Activated naive CD4-positive, alpha-beta T cell treated with anti-CD3 and anti-CD28 coated beads, Interleukin-2, amount 50 U/mL, for 16 hours (primary cell): Measurements from ENCODE around the gene HLA-DPA1.
"Not testable (repeated sequence)": the region's sequence is repeated elsewhere in the genome, so short reads cannot be mapped to it uniquely, and the experiment has no call there.

Experiments used
- DNase-seq: peaks from one replicate; pipeline ENCODE4 v3.0.0-alpha.2; 2020

The HLA-DPA1 gene

GRCh38 chr6:33088258-33088930 lies 14.9 kb upstream of the HLA-DPA1 start:
- DNase-seq = no peak

DNA sequence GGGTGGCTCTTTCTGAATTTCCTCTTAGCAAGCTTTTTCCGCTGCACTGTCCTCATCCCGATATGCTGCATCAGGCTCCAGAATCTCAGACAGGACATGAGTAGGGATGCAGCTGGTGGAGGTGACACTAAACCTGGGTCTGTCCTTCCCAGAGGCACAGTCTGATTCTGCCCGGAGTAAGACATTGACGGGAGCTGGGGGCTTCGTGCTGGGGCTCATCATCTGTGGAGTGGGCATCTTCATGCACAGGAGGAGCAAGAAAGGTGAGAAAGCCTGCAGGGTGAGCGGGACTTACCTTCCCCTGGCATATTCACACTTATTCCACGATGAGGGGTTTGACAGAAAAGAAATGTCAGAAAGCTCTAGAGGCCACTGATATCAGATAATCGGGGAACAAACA lies 12.2 kb upstream of the HLA-DPA1 start:
- no peak for DNase-seq

DNA sequence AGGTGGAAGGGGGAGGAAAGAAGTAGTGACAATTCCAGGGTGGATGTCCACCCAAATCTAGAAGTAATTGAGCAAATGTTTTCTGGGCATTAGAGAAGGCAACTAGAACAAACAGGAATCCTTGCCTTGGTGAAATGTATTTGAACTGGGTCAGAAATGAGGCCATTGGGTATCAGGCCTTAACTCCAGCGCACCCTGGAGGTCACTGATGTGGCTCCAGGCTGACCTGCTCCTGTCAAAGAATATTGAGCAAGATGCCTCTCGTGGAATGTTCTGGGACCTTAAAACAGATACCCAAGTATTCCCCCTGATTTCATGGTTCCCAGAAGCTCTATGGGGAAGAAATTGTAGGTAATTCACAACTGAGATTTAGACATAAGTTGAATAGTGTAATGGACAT lies 9.3 kb upstream of the HLA-DPA1 start:
- DNase-seq = no peak

DNA sequence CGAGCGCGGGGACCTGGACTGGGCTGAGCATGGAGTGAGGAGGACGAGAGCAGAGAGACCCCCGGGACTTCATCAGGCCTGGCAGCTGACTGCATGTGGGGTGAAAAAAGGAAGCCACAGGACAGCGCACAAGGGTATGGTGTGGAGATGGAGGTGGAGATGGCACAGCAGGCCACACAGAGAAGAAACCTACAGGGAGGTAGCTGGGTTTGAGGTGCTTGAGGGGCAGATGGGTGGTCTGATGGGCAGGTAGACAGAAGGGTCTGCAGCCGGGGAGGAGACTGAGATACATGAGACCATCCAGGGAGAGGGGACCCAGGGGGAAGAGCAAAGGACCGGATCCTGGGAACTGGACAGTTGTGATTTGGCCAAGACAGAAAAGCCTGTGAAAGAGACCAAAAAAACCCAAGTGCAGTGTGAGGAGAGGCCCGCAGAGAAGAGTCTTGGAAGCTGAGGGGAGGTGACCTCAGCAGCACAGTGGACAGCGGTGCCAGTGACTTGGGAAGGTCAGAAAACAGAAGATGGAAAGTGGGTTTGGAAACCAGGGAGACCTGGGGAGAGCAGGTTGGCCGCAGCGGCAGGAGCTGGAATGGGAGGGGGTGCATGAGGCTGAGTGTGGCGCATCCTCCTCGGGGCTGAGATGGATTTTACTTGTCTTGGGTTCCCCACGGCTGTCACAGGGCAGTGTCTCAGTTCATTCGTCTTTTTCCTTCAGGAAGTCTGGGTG lies 7.8 kb upstream of the HLA-DPA1 start:
- DNase-seq = no peak

DNA sequence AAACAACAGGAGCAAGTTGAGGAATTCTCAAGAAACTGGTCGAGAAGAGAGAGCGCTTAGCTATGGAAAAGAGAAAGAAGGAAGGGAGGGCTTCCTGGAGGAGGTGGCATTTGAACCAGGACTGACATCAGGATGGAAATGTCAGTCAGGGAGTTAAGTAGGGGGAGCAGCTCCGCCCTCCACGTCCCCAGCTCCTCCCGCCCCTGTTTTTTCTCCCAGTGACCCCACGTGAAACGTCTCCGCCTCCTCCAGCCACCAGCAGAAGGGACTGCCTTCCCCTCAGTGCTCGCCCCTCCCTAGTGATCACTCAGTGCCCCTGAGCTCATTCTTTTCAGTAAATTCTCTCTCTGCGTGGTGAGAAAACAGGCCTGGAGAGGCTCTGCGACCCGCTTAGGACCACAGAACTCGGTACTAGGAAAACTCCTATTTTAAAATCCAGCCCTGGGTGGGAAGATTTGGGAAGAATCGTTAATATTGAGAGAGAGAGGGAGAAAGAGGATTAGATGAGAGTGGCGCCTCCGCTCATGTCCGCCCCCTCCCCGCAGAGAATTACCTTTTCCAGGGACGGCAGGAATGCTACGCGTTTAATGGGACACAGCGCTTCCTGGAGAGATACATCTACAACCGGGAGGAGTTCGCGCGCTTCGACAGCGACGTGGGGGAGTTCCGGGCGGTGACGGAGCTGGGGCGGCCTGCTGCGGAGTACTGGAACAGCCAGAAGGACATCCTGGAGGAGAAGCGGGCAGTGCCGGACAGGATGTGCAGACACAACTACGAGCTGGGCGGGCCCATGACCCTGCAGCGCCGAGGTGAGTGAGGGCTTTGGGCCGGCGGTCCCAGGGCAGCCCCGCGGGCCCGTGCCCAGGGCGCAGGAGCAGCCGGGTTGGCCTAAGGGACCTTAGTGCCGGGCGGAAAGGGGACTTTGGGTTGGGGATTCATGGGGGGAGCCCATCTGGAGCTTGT lies 7.0 kb upstream of the HLA-DPA1 start:
- DNase-seq = no peak

DNA sequence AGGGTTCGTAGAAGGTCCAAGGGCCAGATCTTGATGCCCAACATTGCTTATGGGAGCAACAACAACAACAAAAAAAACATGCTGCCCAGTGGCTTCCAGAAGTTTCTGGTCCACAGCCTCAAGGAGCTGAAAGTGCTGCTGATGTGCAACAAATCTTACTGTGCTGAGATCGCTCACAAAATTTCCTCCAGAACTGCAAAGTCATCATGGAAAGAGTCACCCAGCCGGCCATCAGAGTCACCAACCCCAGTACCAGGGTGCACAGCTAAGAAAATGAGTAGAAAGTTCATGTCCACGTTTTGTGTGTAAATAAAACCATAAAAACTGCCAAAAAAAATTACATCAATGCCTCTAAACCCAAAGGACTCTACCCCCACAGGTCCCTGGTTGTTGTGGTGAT lies 6.1 kb upstream of the HLA-DPA1 start:
- DNase-seq = no peak

- DNase-seq = no peak
These were observed 5.6 kb upstream of the HLA-DPA1 start for GRCh38 chr6:33078919-33079521.

DNA sequence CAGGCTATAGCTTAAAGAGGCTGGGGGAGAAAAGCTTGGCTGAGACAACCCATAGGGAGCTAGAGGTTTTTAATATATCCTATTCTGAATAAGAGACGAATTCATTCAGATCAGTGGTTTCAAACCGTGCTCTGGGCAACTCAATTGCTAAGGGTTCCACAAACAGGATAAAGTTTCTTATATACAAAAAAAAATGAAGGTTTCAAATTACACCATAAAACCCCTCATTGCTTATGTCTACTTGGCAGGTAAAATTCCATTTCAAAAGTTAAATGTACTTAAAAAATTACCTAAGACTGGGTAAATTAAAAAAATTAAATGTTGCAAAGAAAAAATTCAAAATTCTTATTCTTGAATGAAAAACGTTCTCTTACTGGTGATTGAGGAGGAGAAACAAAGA lies 5.0 kb upstream of the HLA-DPA1 start:
- no peak for DNase-seq

GRCh38 chr6:33077908-33078307 lies 4.5 kb upstream of the HLA-DPA1 start:
- DNase-seq = no peak

DNA sequence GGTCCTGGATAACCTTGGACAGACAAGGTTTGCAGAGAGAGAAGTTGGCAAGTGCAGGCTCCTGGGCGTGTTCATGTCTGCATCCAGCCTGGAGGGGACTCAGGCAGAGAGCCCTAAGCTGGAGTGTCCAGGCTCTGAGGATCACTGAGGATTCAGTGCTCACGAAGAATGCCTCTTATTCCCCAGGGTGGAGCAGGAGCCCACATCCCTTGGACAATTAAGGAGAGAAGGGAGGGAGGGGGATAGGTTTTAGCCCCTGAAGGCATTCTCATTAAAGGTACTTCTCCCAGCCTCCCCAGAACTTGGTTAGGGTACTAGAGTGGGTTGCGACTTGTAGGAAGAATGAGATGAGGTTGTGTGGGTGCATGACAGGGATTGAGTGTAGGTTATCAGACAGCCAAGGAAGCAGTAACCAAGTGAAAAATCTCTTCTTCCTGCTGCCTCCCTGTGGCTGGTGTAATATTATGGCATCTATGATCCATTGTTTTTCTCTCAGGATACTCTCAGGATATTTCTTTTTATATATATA lies 3.0 kb upstream of the HLA-DPA1 start:
- no peak for DNase-seq

DNA sequence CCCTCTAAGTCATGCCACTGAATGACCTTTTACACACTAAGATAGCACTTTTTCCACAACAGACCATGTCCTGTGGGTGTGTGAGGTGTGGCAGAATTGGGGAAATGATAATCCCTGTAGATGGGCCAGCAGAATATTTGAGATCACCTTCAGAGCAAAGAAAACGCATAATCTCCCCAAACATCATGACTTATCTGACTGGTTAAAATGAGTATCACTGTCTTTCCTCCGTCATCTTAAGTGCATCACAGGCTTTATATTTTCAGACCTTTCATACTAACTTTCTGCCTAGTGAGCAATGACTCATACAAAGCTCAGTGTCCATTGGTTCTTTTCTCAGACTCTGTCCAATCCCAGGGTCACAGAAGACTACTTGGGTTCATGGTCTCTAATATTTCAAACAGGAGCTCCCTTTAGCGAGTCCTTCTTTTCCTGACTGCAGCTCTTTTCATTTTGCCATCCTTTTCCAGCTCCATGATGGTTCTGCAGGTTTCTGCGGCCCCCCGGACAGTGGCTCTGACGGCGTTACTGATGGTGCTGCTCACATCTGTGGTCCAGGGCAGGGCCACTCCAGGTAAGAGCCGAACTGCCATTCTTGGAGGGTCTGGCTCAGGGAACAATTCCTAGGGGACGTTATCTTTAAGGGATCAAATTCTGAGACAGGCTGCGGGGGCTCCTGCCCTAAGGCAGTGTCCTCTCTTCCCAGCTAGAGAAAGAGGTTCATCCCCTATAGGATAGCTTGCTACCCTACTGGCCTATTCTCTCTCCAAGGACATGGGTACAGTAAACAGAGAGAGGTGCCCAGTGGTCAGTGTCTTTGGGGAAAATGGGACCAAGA lies 2.3 kb upstream of the HLA-DPA1 start, which contains the start of gene HLA-DPB1:
Gene HLA-DPB1, plus strand, starts transcription at position 423 of the 838 bp plus-strand sequence. Its CDS starts 52 bp downstream, at position 475.
- no peak for DNase-seq

GRCh38 chr6:33075208-33075567 lies 1.7 kb upstream of the HLA-DPA1 start:
- no peak for DNase-seq

DNA sequence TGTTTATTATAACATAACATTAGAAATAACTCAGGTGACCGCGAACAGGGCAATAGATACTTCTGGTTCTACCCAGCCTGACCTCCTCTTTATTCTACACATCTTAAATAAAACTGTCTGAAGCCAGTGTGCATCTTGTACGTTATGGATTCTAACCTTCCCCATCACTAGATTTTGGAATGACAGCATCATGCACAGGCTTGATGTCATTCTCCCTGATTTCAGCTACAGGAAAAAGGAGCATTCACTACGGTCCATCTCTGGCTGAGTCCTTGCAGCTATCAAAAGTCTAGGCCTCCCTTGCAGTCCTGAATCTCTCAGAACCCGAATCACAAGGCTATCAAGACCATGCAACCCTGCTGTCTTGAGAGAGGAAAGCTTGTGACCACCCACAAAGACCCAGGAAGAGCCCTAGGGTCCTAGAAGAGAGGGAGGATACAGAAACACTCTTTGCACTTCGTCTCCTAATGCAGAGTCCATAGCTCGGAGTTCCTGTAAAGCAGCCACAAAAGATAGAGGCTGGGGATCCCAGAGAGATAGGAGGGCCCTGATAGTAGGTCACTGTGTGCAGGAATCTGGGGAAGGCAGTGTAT lies 845 bp downstream of the HLA-DPA1 start:
- DNase-seq = no peak

DNA sequence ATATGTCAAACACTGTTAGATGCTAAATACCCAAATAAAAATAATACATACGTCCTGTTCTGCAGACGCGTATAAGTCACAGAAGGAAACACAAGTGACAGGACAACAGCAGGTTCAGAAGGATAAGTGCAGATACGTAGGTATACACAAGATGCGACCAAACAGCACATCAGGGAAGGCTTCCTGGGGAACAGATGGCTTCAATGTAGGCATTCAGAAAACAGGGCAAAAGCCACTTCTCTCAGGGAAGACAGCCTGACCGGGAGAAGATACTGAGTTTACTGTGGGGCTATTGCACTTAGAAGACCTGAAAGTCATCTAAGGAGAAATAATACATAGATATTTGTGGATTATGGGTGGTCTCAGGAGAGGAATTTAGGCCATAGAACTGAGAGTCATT lies 1.9 kb downstream of the HLA-DPA1 start:
- no peak for DNase-seq

DNA sequence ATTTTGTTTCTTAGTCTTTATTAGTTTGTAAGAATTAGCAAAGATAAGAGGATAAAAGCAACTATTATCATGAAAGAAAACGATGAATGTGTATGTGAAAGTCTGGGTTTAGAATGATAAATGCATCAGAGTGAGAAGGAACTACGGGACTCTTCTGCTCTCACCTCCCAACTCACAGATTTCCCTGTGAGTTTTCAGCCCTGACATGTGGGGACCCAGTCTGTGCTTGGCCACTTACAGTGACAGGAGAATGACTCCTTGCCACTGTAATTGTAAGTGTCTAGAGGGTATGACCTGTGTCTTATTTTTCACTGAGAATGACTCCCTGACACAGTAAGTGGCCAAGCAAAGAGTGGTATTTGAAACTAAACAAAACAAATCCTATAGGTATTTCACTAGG lies 2.5 kb downstream of the HLA-DPA1 start:
- DNase-seq = no peak

DNA sequence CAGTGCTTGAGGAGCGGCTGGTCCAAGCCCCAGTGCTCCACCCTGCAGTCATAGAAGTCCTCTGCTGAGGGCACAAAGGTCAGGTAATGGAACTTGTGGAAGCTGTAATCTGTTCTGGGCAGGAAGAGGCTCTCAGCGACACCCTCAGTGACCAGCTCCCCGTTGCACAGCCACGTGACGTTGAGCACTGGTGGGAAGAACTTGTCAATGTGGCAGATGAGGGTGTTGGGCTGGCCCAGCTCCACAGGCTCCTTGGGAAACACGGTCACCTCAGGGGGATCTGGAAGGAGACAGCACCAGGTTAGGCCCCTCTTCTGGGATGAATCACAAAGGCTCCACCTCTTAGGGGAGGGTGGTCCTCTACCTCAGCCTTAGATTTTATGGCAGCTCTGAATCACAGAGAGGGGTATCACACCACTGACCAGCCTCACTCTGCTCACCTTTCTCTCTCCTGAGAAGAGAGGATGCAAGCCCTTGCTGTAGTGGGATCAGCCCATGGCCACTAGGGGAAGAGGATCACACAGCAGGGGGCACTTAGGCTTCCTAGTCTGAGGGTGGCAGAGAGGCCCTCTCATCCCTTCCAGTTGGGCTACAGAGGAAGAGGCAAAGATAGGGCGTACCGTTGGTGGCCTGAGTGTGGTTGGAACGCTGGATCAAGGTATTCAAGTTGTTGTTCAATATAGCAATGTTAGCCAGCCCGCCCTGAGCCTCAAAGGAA lies 4.3 kb downstream of the HLA-DPA1 start:
- DNase-seq = no peak

DNA sequence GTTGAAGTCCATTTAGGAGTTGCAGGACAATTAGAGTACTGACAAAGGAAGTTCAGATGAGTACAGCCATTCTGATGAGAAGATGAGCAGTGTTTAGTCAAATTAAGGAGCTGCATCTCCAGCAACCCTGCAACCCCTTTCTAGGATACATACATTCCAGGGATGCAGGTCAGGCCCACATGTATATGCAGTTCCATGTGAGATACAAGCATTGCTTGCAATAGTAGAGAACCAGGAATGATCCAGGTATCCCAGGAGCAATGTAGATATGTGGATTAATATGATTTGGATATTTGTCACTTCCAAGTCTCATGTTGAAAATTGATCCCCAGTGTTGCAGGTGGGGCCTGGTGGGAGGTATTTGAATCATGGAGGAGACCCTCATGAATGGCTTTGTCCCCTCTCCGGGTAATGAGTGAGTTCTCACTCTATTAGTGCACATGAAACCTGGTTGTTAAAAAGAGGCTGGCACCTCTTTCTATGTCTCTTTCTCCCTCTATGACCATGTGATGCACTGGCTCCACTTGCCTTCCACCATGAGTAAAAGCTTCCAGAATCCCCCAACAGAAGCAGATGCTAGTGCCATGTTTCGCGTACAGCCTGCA lies 6.4 kb downstream of the HLA-DPA1 start:
- DNase-seq = no peak

- no peak for DNase-seq
These were observed 8.1 kb downstream of the HLA-DPA1 start for GRCh38 chr6:33065312-33065711.

DNA sequence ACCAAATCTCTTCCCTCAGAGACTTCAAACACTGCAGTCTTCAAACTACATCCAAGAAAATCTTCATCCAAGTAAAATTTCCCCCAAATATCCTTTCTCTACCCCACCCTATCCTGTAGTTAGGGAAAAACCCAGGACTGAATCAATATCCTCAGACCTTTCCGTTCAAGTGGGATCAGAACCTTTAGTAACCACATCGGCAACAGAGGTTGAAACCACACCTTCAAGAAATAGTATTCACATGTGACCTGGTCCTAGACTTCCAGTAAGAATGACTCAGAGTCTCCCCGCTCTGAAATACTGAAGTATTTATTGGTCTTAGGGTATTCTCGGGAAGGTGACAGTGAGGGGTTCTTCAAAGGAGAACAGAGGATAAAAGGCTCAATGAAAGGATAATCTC lies 8.7 kb downstream of the HLA-DPA1 start:
- no peak for DNase-seq

- DNase-seq = not testable (repeated sequence)
These were observed 10.0 kb downstream of the HLA-DPA1 start for GRCh38 chr6:33063435-33063834.
